H1 (cell line): Measurements from ENCODE around the gene KDM2A. TPM values are rescaled to one million over a fixed set of nuclear protein-coding genes. Genes with fewer than 3 reads are reported as not detected.

Source experiments
- GTF2F1 ChIP-seq: IDR thresholded peaks from 2 replicates; pipeline ENCODE4 v1.6.1; 2012; ENCODE audit warnings: low read depth, low read length, improper control_type of control experiment, borderline replicate concordance
- JUN ChIP-seq: IDR thresholded peaks from 2 replicates; pipeline ENCODE4 v1.6.1; 2011; ENCODE audit warnings: low read depth, mild to moderate bottlenecking, improper control_type of control experiment, low read length
- POLR2AphosphoS5 ChIP-seq: IDR thresholded peaks from 2 replicates; pipeline ENCODE4 v1.6.1; 2011; ENCODE audit warnings: low read depth, low read length
- POU5F1 ChIP-seq: IDR thresholded peaks from 2 replicates; pipeline ENCODE4 v1.6.1; 2011; ENCODE audit warnings: low read depth, mild to moderate bottlenecking, low read length, moderate library complexity
- SIX5 ChIP-seq: IDR thresholded peaks from 2 replicates; pipeline ENCODE4 v1.6.1; 2011; ENCODE audit warnings: mild to moderate bottlenecking, low read depth, low read length
- SP1 ChIP-seq: IDR thresholded peaks from 2 replicates; pipeline ENCODE4 v1.6.1; 2011; ENCODE audit warnings: low read depth, low read length
- TAF7 ChIP-seq: optimal IDR thresholded peaks from 2 replicates; pipeline ENCODE3; 2011; ENCODE audit warnings: low read depth, mild to moderate bottlenecking, inconsistent platforms, low read length, moderate library complexity, borderline replicate concordance
- ZNF274 ChIP-seq: IDR thresholded peaks from 2 replicates; pipeline ENCODE4 v1.7.0; 2012; ENCODE audit warnings: low read length, borderline replicate concordance; ENCODE audit errors: extremely low read depth
- polyA plus RNA-seq, 7 experiments: library from polyadenylated mRNA; depleted of rRNA in 3 of 7; stranded (reverse) in 5 of 7; unstranded in 2 of 7; fragments of >200 nt in 5 of 7; fragments of 200-250 nt in 2 of 7; gene quantifications; 1 replicate in 5 of 7; 2 replicates in 1 of 7; 4 replicates in 1 of 7; pipeline versions ENCODE4 v1.2.1 to v1.2.3, GENCODE V29; 2011 to 2013; ENCODE audit warnings: missing spikeins in 2 of 7, mixed read lengths in 2 of 7
- total RNA-seq: library from RNA; stranded (reverse); fragmentation: NEBNext Ultra II Directional; extraction: Animal tissue kit (Norgen Biotek cat#: 25700); gene quantifications from 2 replicates; pipeline ENCODE4 v1.2.1, GENCODE V29; 2021

The KDM2A gene
- total and polyA plus RNA-seq, 2 of the 8 experiments (the other 6 are each of a cell fraction or from before 2014, with no cell fraction given), result 55.4 to 66.2 TPM

DNA sequence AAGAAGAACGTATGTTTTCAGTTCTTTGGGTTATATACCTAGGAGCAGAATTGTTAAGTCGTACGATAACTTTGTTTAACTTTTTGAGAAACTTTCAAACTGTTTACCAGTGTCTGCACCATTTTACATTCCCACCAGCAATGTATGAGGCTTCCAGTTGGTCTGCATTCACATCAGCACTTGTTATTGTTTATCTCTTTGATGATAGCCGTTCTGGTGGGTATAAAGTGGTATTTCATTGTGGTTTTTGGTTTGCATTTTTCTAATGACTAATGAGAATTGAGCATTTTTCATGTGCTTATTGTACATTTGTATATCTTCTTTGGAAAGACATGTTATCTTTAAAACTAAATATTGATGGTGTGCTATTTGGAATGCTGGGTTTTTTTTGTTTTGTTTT, 59.8 kb downstream of the KDM2A start (continued):
- TF ChIP-seq SIX5, result no peak
- no peak for TF ChIP-seq POU5F1
- TF ChIP-seq SP1, result no peak
- no peak for TF ChIP-seq JUN
- TF ChIP-seq POLR2AphosphoS5, result no peak
- no peak for TF ChIP-seq TAF7
- no peak for TF ChIP-seq GTF2F1
- TF ChIP-seq ZNF274, result no peak
- TF ChIP-seq, all 59 proteins: peak for 0
